Brain microvascular endothelial cell (primary cell): Measurements from ENCODE around the gene GADD45B.
"Not testable (repeated sequence)": the region's sequence is repeated elsewhere in the genome, so short reads cannot be mapped to it uniquely, and the experiment has no call there.

Source experiments
- DNase-seq: peaks from one replicate; pipeline ENCODE4 v3.0.0-alpha.2; 2020
- H3K27ac ChIP-seq: fragments of 250-450 bp; sonication (Bioruptor Pico); 2 replicates; pipeline ENCODE4 v1.5.1; 2020; ENCODE audit warnings: mild to moderate bottlenecking, moderate library complexity
- H3K27me3 ChIP-seq: fragments of 250-450 bp; sonication (Bioruptor Pico); replicated peaks from 2 replicates; pipeline ENCODE4 v1.5.1; 2020; ENCODE audit warnings: mild to moderate bottlenecking
- H3K36me3 ChIP-seq: fragments of 250-450 bp; sonication (Bioruptor Pico); replicated peaks from 2 replicates; pipeline ENCODE4 v1.5.1; 2020; ENCODE audit warnings: mild to moderate bottlenecking
- H3K4me3 ChIP-seq: 2 replicates; pipeline ENCODE4 v1.5.1; 2011; ENCODE audit warnings: low read depth, mild to moderate bottlenecking, control low read depth, low read length, moderate library complexity
- in situ Hi-C: cut with HindIII; loops from 2 replicates; pipeline ENCODE4 v1.10.0; 2017; ENCODE audit warnings: low sequenced_read_pairs, low pct_ligation_motif_present
- TF ChIP-seq, protein P1 (sequence below): IDR thresholded peaks from 2 replicates; pipeline ENCODE4 v1.5.1; 2011; ENCODE audit warnings: low read depth, mild to moderate bottlenecking, moderate library complexity, low read length, control low read depth, inconsistent platforms; ENCODE audit errors: missing control alignments

The GADD45B gene

DNA sequence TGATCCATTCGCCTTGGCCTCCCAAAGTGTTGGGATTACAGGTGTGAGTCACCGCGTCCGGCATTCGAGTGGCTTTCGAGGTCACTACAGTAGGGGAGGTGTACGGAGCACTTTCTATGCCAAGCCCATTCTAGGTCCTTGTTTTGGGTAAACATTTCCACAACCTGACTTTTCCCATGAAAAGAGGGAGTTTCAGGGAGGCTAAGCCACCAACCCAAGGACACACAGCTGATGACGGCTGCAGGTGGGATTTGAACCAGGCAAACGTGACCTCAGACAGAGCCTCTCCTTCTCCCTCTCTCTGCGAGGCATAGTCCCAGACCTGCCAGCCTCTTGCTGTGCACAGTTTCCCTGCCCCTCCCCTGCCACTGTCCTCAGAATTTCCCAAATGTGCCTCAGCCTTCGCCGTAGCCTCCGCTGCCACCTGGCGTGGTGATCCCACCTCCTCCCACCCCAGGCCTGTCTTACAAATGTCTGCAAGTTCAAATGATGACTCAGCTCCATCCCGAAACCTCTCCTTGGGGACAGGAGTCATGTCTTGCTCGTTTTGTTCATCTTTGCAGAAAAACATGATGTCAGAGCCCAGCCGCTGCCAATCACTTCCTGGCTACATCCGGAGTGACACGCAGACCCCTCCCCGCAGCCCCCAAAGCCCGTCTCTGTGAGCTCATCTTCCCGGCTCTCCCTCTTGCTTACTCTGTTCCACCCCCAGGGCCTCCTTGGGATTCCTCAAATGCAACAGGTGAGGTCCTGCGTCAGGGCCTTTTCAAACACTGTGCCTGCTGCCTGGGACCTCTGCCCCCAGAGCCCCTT is 6.6 kb upstream of the GADD45B start:
- TF ChIP-seq, protein P1, sequence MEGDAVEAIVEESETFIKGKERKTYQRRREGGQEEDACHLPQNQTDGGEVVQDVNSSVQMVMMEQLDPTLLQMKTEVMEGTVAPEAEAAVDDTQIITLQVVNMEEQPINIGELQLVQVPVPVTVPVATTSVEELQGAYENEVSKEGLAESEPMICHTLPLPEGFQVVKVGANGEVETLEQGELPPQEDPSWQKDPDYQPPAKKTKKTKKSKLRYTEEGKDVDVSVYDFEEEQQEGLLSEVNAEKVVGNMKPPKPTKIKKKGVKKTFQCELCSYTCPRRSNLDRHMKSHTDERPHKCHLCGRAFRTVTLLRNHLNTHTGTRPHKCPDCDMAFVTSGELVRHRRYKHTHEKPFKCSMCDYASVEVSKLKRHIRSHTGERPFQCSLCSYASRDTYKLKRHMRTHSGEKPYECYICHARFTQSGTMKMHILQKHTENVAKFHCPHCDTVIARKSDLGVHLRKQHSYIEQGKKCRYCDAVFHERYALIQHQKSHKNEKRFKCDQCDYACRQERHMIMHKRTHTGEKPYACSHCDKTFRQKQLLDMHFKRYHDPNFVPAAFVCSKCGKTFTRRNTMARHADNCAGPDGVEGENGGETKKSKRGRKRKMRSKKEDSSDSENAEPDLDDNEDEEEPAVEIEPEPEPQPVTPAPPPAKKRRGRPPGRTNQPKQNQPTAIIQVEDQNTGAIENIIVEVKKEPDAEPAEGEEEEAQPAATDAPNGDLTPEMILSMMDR: no peak
- no peaks in the 10 kb centered on the region for H3K27me3 ChIP-seq
- H3K27ac ChIP-seq: peak overlapping the region; percentile 20
- no peak overlapping the region for H3K4me3 ChIP-seq
- H3K36me3 ChIP-seq: no peaks in the 10 kb centered on the region
- in situ Hi-C loops: no loop called here
- peak; percentile 82 for DNase-seq

DNA sequence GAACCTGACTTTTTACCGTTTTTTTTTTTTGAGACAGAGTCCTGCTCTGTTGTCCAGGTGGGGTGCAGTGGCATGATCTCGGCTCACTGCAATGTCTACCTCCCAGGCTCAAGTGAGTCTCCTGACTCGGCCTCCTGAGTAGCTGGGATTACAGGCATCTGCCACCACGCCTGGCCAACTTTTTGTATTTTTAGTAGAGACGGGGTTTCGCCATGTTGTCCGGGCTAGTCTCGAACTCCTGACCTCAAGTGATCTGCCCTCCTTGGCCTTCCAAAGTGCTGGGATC is 6.1 kb upstream of the GADD45B start:
- DNase-seq, in situ Hi-C loops, H3K27ac ChIP-seq, H3K27me3 ChIP-seq, H3K4me3 ChIP-seq, H3K36me3 ChIP-seq: not testable (repeated sequence)

DNA sequence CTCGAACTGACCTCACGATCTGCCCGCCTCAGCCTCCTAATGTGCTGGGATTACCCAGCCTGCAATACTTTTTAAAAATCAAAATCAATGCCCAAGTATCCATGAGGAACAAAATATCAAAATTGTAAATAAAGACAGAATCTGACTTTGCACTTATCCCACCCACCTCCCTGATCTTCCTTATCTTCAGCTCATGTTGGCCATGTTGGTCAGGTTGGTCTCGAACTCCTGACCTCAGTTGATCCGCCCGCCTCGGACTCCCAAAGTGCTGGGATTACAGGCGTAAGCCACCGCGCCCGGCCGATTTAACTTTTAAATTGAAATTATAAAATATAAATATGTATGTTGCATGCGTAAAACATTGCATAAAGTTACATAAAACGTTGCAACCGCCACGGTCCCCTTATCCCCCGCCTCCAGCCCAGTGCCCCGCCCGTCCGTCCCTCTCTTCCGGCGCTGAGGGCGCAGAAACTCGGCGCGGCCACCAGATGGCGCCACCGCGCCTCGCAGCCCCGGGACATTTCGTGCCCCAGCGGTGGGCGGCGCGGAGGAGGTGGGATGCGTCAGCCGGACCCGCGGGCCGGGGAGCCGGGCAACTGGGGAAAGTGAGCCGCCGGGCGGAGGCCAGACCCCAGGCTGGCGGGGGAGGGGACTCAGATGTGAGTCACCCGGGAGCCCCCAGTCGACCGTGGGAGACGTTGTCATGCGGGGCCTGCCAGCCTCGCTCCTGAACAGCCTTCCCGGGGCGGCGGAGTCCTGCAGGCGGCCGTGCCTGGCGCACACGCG is 1.5 kb upstream of the GADD45B start:
- Histone ChIP-seq H3K36me3 (peaks cover 20% of the 10 kb centered on the region), H3K27me3 (no peaks in the 10 kb centered on the region), H3K4me3 (peak overlapping the region; percentile 60), H3K27ac (peak overlapping the region; percentile 85)
- TF ChIP-seq, protein P1: peak; percentile 78
- peak; percentile 83 for DNase-seq
- in situ Hi-C loops: no loop called here

DNA sequence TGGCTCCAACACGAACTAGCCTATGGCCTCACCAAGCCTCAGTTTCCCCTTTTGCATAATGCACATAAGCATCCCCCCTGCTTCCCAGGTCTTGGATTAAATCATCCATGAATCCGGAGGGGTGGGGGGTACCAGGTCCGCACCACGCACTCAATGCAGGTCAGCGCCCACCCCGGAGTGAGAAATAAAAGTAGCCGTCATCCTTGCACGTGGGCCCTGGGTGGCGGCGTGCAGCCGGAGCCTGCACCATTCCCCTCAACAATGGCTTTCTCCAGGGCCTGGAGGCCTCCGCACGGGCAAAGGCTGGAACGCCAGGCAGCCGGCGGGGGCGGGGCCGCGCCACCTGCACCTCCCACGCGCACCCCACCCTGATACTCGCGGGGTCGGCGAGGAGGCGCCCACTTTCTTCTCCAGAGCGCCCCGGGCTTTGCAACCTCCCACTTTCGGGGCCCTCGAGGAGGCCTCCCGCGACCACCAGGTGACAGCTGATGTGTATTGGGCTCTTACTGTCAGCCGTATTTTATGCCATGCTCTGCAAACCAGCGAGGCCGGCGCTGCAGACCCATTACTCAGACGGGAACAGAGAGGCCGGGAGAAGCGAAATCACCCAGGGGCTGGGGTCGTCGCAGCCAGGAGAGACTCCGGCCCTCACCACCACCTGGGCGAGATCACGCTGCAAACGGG is 767 bp upstream of the GADD45B start:
- in situ Hi-C loops: no loop called here
- Histone ChIP-seq H3K4me3 (peak overlapping the region; percentile 60), H3K27ac (peak overlapping the region; percentile 85), H3K27me3 (no peaks in the 10 kb centered on the region), H3K36me3 (peaks cover 20% of the 10 kb centered on the region)
- peak; percentile 58 for DNase-seq
- TF ChIP-seq, protein P1: no peak

DNA sequence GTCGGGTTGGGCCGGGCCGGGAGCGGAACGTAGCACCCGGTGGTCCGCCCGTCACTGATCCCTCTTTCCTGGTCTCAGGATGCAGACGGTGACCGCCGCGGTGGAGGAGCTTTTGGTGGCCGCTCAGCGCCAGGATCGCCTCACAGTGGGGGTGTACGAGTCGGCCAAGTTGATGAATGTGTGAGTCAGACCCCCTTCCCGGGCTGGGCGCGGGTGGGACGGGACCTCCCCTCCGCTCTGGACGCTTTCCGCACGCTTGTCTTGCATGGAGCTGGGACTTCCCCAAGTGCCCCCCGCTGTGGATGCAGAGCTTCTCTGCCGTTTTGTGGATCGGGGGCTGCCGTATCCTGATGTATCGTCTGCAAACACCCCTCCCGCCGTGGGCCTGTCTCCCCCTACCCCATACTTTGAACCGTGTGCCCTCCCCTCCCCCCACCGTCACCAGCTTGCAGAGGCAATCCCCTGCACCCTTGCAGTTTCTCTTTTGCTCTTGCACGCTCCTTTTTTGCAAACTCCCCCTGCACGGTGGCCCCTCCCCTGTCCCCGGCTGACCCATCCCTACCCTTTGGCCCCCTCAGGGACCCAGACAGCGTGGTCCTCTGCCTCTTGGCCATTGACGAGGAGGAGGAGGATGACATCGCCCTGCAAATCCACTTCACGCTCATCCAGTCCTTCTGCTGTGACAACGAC is 669 bp downstream of the GADD45B start:
- Histone ChIP-seq H3K36me3 (peaks cover 20% of the 10 kb centered on the region), H3K4me3 (peak overlapping the region; percentile 100), H3K27ac (peak overlapping the region; percentile 95), H3K27me3 (no peaks in the 10 kb centered on the region)
- peak; percentile 77 for DNase-seq
- TF ChIP-seq, protein P1: no peak
- in situ Hi-C loops: no loop called here
